Right lung (tissue), 10 donors: ENCODE measurements around the gene MYBBP1A. TPM values are rescaled to one million over a fixed set of nuclear protein-coding genes. Genes with fewer than 3 reads are reported as not detected.
"Not testable (repeated sequence)": the region's sequence is repeated elsewhere in the genome, so short reads cannot be mapped to it uniquely, and the experiment has no call there.

Experiments used
- DNase-seq, 2 donors: peaks; one replicate each; pipeline ENCODE4 v3.0.0-alpha.2; 2013
- long read RNA-seq, 8 donors: transcript quantifications; one replicate each; lab custom pipeline, GENCODE V29; 2026
- polyA plus RNA-seq, 5 donors: library from polyadenylated mRNA; unstranded; fragments of 120-200 nt; gene quantifications; one replicate each; pipeline versions ENCODE4 v1.2.1 to v1.2.3, GENCODE V29; 2013; ENCODE audit warnings: inconsistent platforms in 1 of 5, low replicate concordance in 1 of 5; ENCODE audit not compliant: insufficient read length in 5 of 5, insufficient read depth in 1 of 5

Gene MYBBP1A
- polyA plus RNA-seq = 10 to 100 TPM; 29.0 to 51.0 (median 35.3) TPM
- long read RNA-seq, donor 1, full-length matches to known transcripts = 2 of 2 reads
- long read RNA-seq, donor 1, partial matches to known transcripts = 0 of 2 reads
- long read RNA-seq, donor 1, other reads (novel, unspliced or antisense) = 0 of 2 reads
- long read RNA-seq, donor 2, full-length matches to known transcripts = 2 of 2 reads
- long read RNA-seq, donor 2, partial matches to known transcripts = 0 of 2 reads
- long read RNA-seq, donor 2, other reads (novel, unspliced or antisense) = 0 of 2 reads
- long read RNA-seq, donor 3, full-length matches to known transcripts = 6 of 6 reads
- long read RNA-seq, donor 3, partial matches to known transcripts = 0 of 6 reads
- long read RNA-seq, donor 3, other reads (novel, unspliced or antisense) = 0 of 6 reads
- long read RNA-seq, donor 4, partial matches to known transcripts = 0 of 2 reads
- long read RNA-seq, donor 4, other reads (novel, unspliced or antisense) = 0 of 2 reads
- long read RNA-seq, donor 5 = 0 reads
- long read RNA-seq, donor 6, full-length matches to known transcripts = 3 of 3 reads
- long read RNA-seq, donor 6, partial matches to known transcripts = 0 of 3 reads
- long read RNA-seq, donor 6, other reads (novel, unspliced or antisense) = 0 of 3 reads
- long read RNA-seq, donor 7, full-length matches to known transcripts = 8 of 21 reads
- long read RNA-seq, donor 7, partial matches to known transcripts = 13 of 21 reads
- long read RNA-seq, donor 7, other reads (novel, unspliced or antisense) = 0 of 21 reads
- long read RNA-seq, donor 8, full-length matches to known transcripts = 3 of 3 reads
- long read RNA-seq, donor 8, partial matches to known transcripts = 0 of 3 reads
- long read RNA-seq, donor 8, other reads (novel, unspliced or antisense) = 0 of 3 reads

GRCh38 chr17:4554997-4555799, at the start of gene MYBBP1A:
TSS of gene MYBBP1A (minus strand) at chr17:4555384. CDS start at chr17:4555324, 60 bp downstream.
- peak; percentile 93 to 94 for DNase-seq

DNA sequence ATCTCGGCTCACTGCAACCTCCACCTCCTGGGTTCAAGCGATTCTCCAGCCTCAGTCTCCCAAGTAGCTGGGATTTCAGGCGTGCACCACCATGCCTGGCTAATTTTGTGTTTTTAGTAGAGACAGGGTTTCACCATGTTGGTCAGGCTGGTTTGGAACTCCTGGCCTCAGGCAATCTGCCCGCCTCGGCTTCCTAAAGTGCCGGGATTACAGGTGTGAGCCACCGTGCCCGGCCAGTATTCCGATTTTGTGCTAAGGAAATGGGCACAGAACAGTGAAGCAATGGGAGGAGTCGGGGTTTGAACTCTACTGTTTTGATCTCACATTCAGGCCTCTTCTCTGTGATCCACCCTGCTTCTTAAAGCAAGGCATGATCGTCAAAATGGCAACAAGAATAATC, 49.6 kb upstream of the MYBBP1A start:
- not testable (repeated sequence) for DNase-seq

- peak; percentile 75 to 78 for DNase-seq
Measured at GRCh38 chr17:4604111-4604644, 49.0 kb upstream of the MYBBP1A start.

DNA sequence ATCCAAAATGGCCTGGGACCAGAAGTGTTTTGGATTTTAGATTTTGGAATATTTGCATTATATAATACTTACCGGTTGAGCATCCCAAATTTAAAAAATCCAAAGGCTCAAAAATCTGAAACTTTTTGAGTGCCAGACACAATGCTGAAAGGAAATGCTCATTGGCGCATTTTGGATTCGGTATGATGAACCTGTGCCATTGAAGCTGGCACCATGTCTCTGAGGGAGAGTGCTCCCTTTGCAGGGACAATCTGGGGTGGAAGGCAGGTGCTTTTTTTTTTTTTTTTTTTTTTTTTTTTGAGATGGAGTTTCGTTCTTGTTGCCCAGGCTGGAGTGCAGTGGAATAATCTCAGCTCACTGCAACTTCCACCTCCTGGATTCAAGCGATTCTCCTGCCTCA, 46.9 kb upstream of the MYBBP1A start:
- DNase-seq = no peak

- no peak for DNase-seq
Measured at GRCh38 chr17:4601326-4601725, 46.1 kb upstream of the MYBBP1A start.

GRCh38 chr17:4600563-4600962, 45.4 kb upstream of the MYBBP1A start:
- no peak for DNase-seq

DNA sequence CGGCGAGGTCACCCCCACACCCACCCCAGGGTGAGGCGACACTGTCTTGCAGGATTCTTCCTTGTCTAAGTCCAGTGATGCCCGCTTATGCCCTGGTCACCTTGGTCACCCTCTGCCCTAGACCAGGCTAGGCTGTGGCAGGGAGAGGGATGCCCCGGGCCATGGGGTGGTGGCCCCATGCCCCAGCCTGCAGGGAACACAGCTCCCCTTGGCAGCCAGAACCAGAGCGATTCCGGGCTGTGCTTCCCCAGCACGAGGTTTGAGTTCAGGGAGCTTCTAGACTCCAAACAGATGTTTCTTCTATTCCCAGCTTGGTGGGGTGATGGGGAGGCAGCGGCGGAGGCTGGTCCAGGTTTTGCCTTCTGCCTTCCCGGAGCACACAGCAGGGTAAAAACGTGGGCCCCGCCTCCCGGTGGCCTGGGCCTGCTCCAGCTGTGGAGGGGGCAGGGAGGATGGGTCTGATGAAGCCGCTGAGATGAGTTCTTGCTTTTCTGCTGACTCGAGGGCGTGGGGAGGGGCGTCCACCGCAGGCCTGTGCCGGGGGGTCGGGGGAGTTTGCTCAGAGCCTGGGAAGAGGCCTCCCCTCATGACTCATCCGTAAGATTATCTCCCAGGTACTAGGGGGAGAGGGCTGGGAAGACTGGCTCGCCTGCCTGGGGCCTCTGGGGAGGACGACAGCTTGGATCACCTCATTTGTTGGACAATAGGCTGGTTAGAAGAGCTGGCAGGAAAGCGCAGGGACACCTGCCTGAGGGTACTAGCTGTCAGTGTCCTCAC, 44.5 kb upstream of the MYBBP1A start:
- peak; percentile 82 to 86 for DNase-seq

- DNase-seq = peak; percentile 90 to 94
Measured at GRCh38 chr17:4598776-4599504, 43.8 kb upstream of the MYBBP1A start.

DNA sequence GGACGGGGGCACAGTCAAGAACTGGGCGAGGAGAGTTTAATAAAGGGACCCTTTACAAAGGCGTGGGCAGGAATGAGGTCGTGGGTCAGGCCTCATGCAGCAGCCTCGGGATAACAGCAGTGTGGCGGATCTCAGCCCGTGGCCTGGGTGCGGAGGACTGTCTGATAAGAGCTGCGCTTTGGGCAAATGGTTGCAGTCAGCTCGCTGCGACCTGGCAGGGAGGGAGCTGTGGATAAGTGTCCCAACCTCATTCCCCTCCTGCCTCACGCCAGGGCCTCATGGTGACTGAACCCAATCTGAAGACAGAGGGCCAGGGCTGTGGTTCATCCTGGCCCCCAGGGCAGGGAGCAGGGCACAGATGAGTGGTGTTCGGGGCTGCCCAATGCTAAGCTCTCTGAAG, 42.8 kb upstream of the MYBBP1A start:
- DNase-seq = no peak

DNA sequence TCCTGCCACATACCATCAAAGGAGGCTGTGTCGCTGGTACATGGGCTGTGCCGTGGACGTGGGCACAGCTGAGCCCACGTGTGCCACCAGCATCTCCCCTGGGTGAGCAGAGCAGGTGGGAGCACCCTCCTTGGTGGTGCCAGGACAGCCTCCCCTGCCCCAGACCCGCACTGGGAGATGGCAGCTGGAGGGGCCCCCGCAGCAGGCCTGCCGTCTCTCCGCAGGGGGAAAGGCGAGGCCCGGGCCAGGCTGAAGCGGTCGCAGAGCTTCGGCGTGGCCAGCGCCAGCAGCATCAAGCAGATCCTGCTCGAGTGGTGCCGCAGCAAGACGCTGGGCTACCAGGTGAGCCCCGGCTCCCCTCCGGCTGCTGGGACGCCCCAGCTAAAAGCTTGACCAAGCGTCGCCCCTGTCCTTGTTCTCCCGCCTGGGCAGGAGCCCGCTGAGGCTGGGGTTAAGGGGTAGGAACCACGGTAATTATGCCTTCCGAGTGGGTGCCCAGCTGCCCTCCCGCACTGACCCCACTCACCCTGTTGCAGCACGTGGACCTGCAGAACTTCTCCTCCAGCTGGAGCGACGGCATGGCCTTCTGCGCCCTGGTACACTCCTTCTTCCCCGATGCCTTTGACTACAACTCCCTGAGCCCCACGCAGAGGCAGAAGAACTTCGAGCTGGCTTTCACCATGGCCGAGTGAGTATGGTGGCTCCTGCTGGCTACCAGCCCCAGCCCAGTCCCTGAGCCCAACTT, 41.6 kb upstream of the MYBBP1A start:
- no peak for DNase-seq

GRCh38 chr17:4595685-4596342, 40.6 kb upstream of the MYBBP1A start:
- not testable (repeated sequence) for DNase-seq

DNA sequence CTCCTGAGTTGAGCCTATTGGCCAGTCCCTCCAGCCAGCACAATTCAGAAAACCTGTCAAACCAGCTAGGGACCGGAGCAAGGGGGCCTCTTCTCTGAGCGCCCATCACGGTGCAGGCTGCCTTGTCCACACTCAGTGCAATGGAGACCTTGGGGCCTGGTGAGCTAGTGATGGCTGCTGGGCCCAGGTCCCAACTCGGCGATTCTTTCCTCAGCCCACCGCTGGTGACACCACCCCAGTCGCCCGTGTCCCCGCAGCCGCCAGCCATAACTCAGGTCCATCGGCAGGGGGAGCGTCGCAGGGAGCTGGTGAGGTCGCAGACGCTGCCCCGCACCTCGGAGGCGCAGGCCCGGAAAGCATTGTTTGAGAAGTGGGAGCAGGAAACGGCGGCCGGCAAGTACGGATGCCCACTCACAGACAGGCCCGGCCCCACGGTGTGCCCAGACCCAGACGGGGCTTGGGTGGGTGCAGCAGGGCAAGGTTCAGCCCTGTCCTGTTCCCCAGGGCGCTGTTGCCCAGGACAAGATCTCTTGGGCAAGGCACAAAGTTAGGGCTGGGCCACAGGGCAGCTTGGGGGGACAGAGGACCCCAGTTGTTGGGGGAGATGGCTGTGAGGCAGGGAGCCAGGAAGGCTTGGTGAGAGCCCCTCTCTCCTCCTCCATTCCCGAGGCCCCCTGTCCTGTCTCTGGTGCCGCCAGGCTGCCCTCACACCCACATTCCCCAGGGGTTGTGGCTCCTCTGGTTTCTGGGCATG, 39.9 kb upstream of the MYBBP1A start:
- no peak for DNase-seq

DNA sequence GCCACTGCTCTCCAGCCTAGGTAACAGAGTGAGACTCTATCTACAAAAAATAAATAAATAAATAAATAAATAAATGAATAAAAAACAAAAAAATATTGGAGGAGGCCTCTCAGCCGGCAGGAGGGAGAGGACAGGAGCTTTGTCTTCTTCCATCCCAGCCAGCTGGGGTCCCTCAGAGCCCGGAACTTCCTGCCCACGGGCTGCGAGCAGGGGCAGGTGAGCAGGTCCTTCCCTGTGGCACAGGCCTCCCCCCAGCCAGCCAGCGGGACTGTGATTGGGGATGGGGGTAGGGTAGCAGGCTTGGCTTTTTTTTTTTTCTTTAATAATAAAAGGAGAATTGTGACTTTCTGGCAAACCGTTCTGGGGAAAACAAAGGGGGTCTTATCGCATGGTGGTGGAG, 39.2 kb upstream of the MYBBP1A start:
- DNase-seq = no peak

DNA sequence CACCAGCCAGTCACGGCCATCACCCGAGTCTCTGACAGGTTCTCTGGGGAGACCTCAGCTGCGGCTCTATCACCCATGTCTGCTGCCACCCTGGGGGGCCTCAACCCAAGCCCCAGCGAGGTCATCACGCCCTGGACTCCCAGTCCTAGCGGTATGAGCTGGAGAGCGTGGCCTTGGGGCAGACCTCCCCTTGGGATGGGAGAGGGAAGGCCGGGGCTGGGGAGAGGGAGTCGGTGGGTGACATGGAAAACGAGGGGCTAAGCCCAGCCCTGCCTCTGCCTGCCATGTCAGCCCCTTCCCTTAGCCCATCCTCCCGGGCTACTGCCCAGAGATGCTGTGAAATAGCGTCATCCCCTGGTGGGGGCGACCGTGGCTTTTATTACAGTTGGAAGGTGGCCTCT, 37.8 kb upstream of the MYBBP1A start:
- DNase-seq = no peak

GRCh38 chr17:4592240-4593005, 37.2 kb upstream of the MYBBP1A start:
- no peak for DNase-seq

DNA sequence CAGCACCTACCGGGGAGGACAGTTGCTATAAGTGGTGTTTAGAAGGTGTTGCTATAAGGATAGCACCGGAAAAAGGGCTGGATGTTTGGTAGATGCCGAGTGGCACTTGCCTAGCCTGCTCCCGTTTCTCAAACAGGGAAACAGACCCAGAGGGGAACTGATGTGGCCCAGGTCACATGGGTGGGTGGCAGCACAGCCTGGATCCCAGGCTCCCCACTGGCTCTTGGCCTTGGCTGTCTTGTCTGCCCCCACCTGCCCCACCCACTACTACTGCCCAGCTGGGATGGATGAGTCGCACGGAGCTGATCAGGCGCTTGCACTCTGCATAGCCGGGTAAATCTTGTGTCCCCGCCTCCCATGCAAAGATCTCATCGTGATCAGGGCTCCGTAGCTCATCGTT, 36.3 kb upstream of the MYBBP1A start:
- no peak for DNase-seq

GRCh38 chr17:4590981-4591453, 35.8 kb upstream of the MYBBP1A start:
- no peak for DNase-seq
